Endothelial cell of umbilical vein (primary cell): ENCODE results near the gene EN2. TPM values are rescaled to one million over a fixed set of nuclear protein-coding genes. Genes with fewer than 3 reads are reported as not detected.

Experiments used
- BruUV-seq: library from RNA; stranded (reverse); fragments of 400-500 nt; replicated peaks from 2 replicates; lab custom pipeline; 2021; lab: Mats Ljungman, UMichigan
- CTCF ChIA-PET: fragments of 300-600, 350-600 bp; sonication (Branson Sonifier 250); formaldehyde crosslinking; loops from one replicate; lab custom pipeline; 2021; ENCODE audit warnings: antibody characterized with exemption, inconsistent platforms; lab: Charles Lee
- POLR2A ChIA-PET: fragments of 300-600, 350-600 bp; sonication (Branson Sonifier 250); formaldehyde crosslinking; loops from one replicate; lab custom pipeline; 2021; ENCODE audit warnings: antibody characterized with exemption, inconsistent platforms; lab: Charles Lee
- DNase-seq: peaks from one replicate; pipeline ENCODE4 v3.0.0-alpha.2; 2011; ENCODE audit warnings: low read depth, low spot score
- FAIRE-seq: peaks from 2 replicates; lab custom pipeline; 2011; peaks lifted over from hg19 to GRCh38; lab: Jason Lieb, UNC
- H2AFZ ChIP-seq: 2 replicates; pipeline ENCODE4 v1.6.0; 2012; ENCODE audit warnings: low read depth, low read length, control low read depth, inconsistent platforms
- H3K27ac ChIP-seq: 2 replicates; pipeline ENCODE4 v1.5.1; 2011; ENCODE audit warnings: low read depth, mild to moderate bottlenecking, control low read depth, low read length, moderate library complexity; ENCODE audit not compliant: insufficient read depth
- H3K27me3 ChIP-seq, 2 experiments: 2 replicates each; pipeline versions ENCODE4 v1.6.0 to v1.6.1; 2011; ENCODE audit warnings: low read length in 2 of 2, mixed read lengths in 1 of 2; ENCODE audit not compliant: control insufficient read depth in 2 of 2, insufficient read depth in 2 of 2
- H3K36me3 ChIP-seq, 2 experiments: 2 replicates in 1 of 2; 3 replicates in 1 of 2; pipeline ENCODE4 v1.5.1; 2011; ENCODE audit warnings: low read length in 2 of 2, mild to moderate bottlenecking in 1 of 2, moderate library complexity in 1 of 2; ENCODE audit not compliant: control insufficient read depth in 2 of 2, insufficient read depth in 2 of 2; ENCODE audit errors: extremely low read depth in 1 of 2
- H3K4me1 ChIP-seq: 3 replicates; pipeline ENCODE4 v1.5.1; 2011; ENCODE audit warnings: mild to moderate bottlenecking, low read length; ENCODE audit not compliant: control insufficient read depth, insufficient read depth; ENCODE audit errors: extremely low read depth
- H3K4me2 ChIP-seq: 2 replicates; pipeline ENCODE4 v1.6.1; 2011; ENCODE audit warnings: low read length, control low read depth, mixed read lengths; ENCODE audit not compliant: insufficient read depth
- H3K4me3 ChIP-seq, 3 experiments: fragments of 200-600 bp in 1 of 3; sonication (generic), shearing (Covaris generic) in 1 of 3; replicated peaks in 1 of 3; 2 replicates each; pipeline ENCODE4 v1.5.1; 2011 to 2016; ENCODE audit warnings: control low read depth in 3 of 3, low read length in 3 of 3, mild to moderate bottlenecking in 2 of 3, inconsistent platforms in 1 of 3, low read depth in 1 of 3, moderate library complexity in 1 of 3; ENCODE audit not compliant: insufficient read depth in 1 of 3
- H3K79me2 ChIP-seq: 2 replicates; pipeline ENCODE4 v1.6.0; 2012; ENCODE audit warnings: low read length, inconsistent platforms; ENCODE audit not compliant: control insufficient read depth, insufficient read depth
- H3K9ac ChIP-seq: replicated peaks from 2 replicates; pipeline ENCODE3; 2011; ENCODE audit warnings: low read length, control low read depth; ENCODE audit not compliant: insufficient read depth; ENCODE audit errors: extremely low read depth
- H3K9me1 ChIP-seq: replicated peaks from 3 replicates; pipeline ENCODE4 v1.6.0; 2011; ENCODE audit warnings: mild to moderate bottlenecking, low read length; ENCODE audit not compliant: control insufficient read depth, insufficient read depth; ENCODE audit errors: extremely low read depth
- H3K9me3 ChIP-seq: replicated peaks from 2 replicates; pipeline ENCODE4 v1.5.1; 2012; ENCODE audit warnings: low read length, inconsistent platforms; ENCODE audit not compliant: control insufficient read depth, insufficient read depth
- H4K20me1 ChIP-seq: replicated peaks from 2 replicates; pipeline ENCODE3; 2011; ENCODE audit warnings: mild to moderate bottlenecking, low read length; ENCODE audit not compliant: control insufficient read depth, insufficient read depth; ENCODE audit errors: extremely low read depth
- FOS ChIP-seq: IDR thresholded peaks from 2 replicates; pipeline ENCODE4 v1.6.1; 2011; ENCODE audit warnings: mild to moderate bottlenecking, low read length, moderate library complexity, borderline replicate concordance; ENCODE audit not compliant: insufficient read depth
- GATA2 ChIP-seq: IDR thresholded peaks from 2 replicates; pipeline ENCODE4 v1.7.0; 2011; ENCODE audit warnings: low read depth, mild to moderate bottlenecking, moderate library complexity, mixed read lengths, low read length; ENCODE audit not compliant: insufficient read length, insufficient read depth
- dilution Hi-C: fragments of 300-500 bp; cut with MboI; formaldehyde crosslinking; loops from one replicate; pipeline ENCODE4 v1.15.0; 2019; ENCODE audit warnings: low sequenced_read_pairs; ENCODE audit not compliant: extremely low pct_ligation_motif_present
- intact Hi-C: fragments of 100-400 bp; cut with micrococcal nuclease; formaldehyde crosslinking; loops from one replicate; pipeline ENCODE4 v1.10.0; 2022
- polyA plus RNA-seq, 4 experiments: library from polyadenylated mRNA; depleted of rRNA in 3 of 4; stranded (reverse) in 3 of 4; unstranded in 1 of 4; fragments of >200 nt; gene quantifications; 2 replicates each; pipeline versions ENCODE4 v1.2.1 to v1.2.3, GENCODE V29; 2011 to 2012; ENCODE audit warnings: missing spikeins in 1 of 4
- total RNA-seq: library from RNA; stranded (reverse); gene quantifications from 2 replicates; pipeline ENCODE4 v1.2.3, GENCODE V29; 2021
- TF ChIP-seq, protein P1 (sequence below), 2 donors: IDR thresholded peaks; 1 replicate in 1 of 2; 2 replicates in 1 of 2; pipeline ENCODE4 v1.5.1; 2011; ENCODE audit warnings: low read length in 2 of 2, mild to moderate bottlenecking in 2 of 2, moderate library complexity in 2 of 2, control low read depth in 1 of 2, inconsistent platforms in 1 of 2, low read depth in 1 of 2; ENCODE audit not compliant: insufficient read depth in 1 of 2; ENCODE audit errors: extremely low read depth in 1 of 2
- TF ChIP-seq, protein P2 (sequence below): IDR thresholded peaks from 2 replicates; pipeline ENCODE4 v1.6.1; 2011; ENCODE audit not compliant: insufficient read depth, insufficient read length

Gene EN2
- total and polyA plus RNA-seq, 2 donors (not counting 3 experiments of a cell fraction or from before 2014, with no cell fraction given) = not detected

DNA sequence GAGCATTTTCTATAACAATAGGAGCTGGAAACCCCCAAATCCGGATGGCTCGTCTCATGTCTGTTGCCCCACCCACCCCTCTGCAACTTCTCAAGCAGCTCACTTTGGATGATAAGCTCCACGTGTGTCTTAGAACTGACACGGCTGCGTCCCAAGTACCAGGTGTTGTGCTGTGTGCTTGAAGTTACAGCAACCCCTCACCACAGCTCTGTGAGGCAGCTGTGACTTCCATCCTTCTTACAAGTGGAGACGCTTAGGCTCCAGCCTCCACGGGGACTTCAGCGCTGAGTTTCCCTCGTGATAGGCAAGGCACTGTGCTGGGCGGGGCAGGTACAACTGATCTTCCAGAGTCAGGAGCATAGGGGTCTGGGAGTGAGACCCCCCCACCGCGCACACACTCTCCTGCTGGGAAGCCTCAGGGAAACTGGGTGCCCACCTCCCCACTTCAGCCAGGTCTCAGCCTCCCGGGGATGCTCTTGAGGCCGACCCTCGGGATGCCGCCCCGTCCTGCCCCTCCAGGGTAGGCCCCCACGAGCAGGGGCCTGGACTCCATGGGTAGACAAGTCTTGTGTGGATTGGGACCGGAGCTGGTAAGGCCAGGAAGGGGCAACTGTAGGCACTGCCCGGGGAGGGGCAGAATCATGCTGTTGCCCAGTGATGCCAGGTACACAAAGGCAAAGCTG is 31.4 kb downstream of the EN2 start:
- no TSS peak for BruUV-seq
- Histone ChIP-seq H3K9ac (no peak overlapping the region), H3K9me1 (no peaks in the 10 kb centered on the region), H3K4me2 (no peak overlapping the region), H3K27ac (no peak overlapping the region), H3K4me3 (no peak overlapping the region), H4K20me1 (no peaks in the 10 kb centered on the region), H2AFZ (no peak overlapping the region), H3K27me3 (peaks cover 6 to 12% of the 10 kb centered on the region in 2 experiments), H3K9me3 (no peaks in the 10 kb centered on the region), H3K4me1 (no peaks in the 10 kb centered on the region), H3K79me2 (no peaks in the 10 kb centered on the region), H3K36me3 (no peaks in the 10 kb centered on the region)
- intact Hi-C loops = no loop called here
- dilution Hi-C loops = no loop called here
- FAIRE-seq (no peak), DNase-seq (no peak)
- CTCF ChIA-PET = interaction anchor here (1.5 kb wide), 1 partner anchor 110 kb away, joined by 3 read pairs; no protein-coding TSS in a partner anchor
- no peak for TF ChIP-seq GATA2
- no peak for TF ChIP-seq FOS
- TF ChIP-seq, protein P1, sequence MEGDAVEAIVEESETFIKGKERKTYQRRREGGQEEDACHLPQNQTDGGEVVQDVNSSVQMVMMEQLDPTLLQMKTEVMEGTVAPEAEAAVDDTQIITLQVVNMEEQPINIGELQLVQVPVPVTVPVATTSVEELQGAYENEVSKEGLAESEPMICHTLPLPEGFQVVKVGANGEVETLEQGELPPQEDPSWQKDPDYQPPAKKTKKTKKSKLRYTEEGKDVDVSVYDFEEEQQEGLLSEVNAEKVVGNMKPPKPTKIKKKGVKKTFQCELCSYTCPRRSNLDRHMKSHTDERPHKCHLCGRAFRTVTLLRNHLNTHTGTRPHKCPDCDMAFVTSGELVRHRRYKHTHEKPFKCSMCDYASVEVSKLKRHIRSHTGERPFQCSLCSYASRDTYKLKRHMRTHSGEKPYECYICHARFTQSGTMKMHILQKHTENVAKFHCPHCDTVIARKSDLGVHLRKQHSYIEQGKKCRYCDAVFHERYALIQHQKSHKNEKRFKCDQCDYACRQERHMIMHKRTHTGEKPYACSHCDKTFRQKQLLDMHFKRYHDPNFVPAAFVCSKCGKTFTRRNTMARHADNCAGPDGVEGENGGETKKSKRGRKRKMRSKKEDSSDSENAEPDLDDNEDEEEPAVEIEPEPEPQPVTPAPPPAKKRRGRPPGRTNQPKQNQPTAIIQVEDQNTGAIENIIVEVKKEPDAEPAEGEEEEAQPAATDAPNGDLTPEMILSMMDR (IDR thresholded peaks at IDR 0.05; ENCODE audit: extremely low read depth in 1 of 2, insufficient read depth in 1 of 2, low read depth in 1 of 2, low read length in 2 of 2) = no peak
- TF ChIP-seq, protein P2, sequence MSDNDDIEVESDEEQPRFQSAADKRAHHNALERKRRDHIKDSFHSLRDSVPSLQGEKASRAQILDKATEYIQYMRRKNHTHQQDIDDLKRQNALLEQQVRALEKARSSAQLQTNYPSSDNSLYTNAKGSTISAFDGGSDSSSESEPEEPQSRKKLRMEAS = no peak
- POLR2A ChIA-PET = no interaction called here
